ENCODE data around the gene PCCA. TPM values are rescaled to one million over a fixed set of nuclear protein-coding genes. Genes with fewer than 3 reads are reported as not detected.

Gene PCCA
- total RNA-seq, 1 experiment from 2014 or later = 39.9 TPM

GRCh38 chr13:100334214-100334613, 245.3 kb downstream of the PCCA start:
- Histone ChIP-seq H3K4me3 (ENCODE audit: low read depth, low read length) (no peak overlapping the region), H3K27me3 (replicated peaks; ENCODE audit: control insufficient read depth, insufficient read depth, low read length) (no peaks in the 10 kb centered on the region), H3K36me3 (ENCODE audit: control insufficient read depth, insufficient read depth, low read length) (peaks cover 1% of the 10 kb centered on the region; the same call in 1 of the 2 replicates), H3K9me3 (peaks cover 13% of the 10 kb centered on the region), H3K4me1 (no peaks in the 10 kb centered on the region)
- H3K4me1 Mint-ChIP-seq (ENCODE audit: low read depth, unreplicated experiment) = no peaks in the 10 kb centered on the region
- no peaks in the 10 kb centered on the region for H3K27me3 Mint-ChIP-seq (ENCODE audit: insufficient read depth, unreplicated experiment)
- peaks cover 17% of the 10 kb centered on the region for H3K36me3 Mint-ChIP-seq (ENCODE audit: insufficient read depth, unreplicated experiment)
- intact Hi-C loops (cut with micrococcal nuclease; ENCODE audit: unreplicated experiment) = no loop called here
- ChIA-PET POLR2A (no interaction called here), CTCF (no interaction called here)
- H3K9me3 Mint-ChIP-seq (ENCODE audit: unreplicated experiment) = peaks cover 26% of the 10 kb centered on the region
- no peak overlapping the region for H3K27ac Mint-ChIP-seq (ENCODE audit: unreplicated experiment)
- no peak for DNase-seq
- TF ChIP-seq CTCF (IDR thresholded peaks at IDR 0.05; ENCODE audit: insufficient read depth in 1 of 2, low read depth in 1 of 2, low read length in 1 of 2, severe bottlenecking in 1 of 2, unreplicated experiment in 1 of 2) = no peak
- H3K4me3 Mint-ChIP-seq (ENCODE audit: unreplicated experiment) = no peak overlapping the region
- no TSS peak for BruUV-seq (replicated peaks)

- Mint-ChIP-seq H3K9me3 (ENCODE audit: unreplicated experiment) (peaks cover 26% of the 10 kb centered on the region), H3K36me3 (ENCODE audit: insufficient read depth, unreplicated experiment) (peaks cover 14% of the 10 kb centered on the region), H3K27me3 (ENCODE audit: insufficient read depth, unreplicated experiment) (no peaks in the 10 kb centered on the region), H3K4me1 (ENCODE audit: low read depth, unreplicated experiment) (no peaks in the 10 kb centered on the region), H3K27ac (ENCODE audit: unreplicated experiment) (no peak overlapping the region), H3K4me3 (ENCODE audit: unreplicated experiment) (no peak overlapping the region)
- ChIA-PET POLR2A (no interaction called here), CTCF (no interaction called here)
- TF ChIP-seq CTCF (IDR thresholded peaks at IDR 0.05; ENCODE audit: insufficient read depth in 1 of 2, low read depth in 1 of 2, low read length in 1 of 2, severe bottlenecking in 1 of 2, unreplicated experiment in 1 of 2) = no peak
- Histone ChIP-seq H3K4me3 (ENCODE audit: low read depth, low read length) (no peak overlapping the region), H3K36me3 (ENCODE audit: control insufficient read depth, insufficient read depth, low read length) (no peaks in the 10 kb centered on the region), H3K4me1 (no peaks in the 10 kb centered on the region), H3K27me3 (replicated peaks; ENCODE audit: control insufficient read depth, insufficient read depth, low read length) (no peaks in the 10 kb centered on the region), H3K9me3 (peaks cover 13% of the 10 kb centered on the region)
- intact Hi-C loops (cut with micrococcal nuclease; ENCODE audit: unreplicated experiment) = no loop called here
- no peak for DNase-seq
- no TSS peak for BruUV-seq (replicated peaks)
Measured at GRCh38 chr13:100336795-100337516, 248.1 kb downstream of the PCCA start.

- no peaks in the 10 kb centered on the region for H3K4me1 ChIP-seq
- H3K4me1 Mint-ChIP-seq (ENCODE audit: low read depth, unreplicated experiment) = no peaks in the 10 kb centered on the region
- H3K27ac Mint-ChIP-seq (ENCODE audit: unreplicated experiment) = no peak overlapping the region
- peaks cover 13% of the 10 kb centered on the region for H3K9me3 ChIP-seq
- H3K4me3 Mint-ChIP-seq (ENCODE audit: unreplicated experiment) = no peak overlapping the region
- CTCF ChIA-PET = no interaction called here
- H3K36me3 Mint-ChIP-seq (ENCODE audit: insufficient read depth, unreplicated experiment) = peaks cover 14% of the 10 kb centered on the region
- DNase-seq = no peak
- POLR2A ChIA-PET = no interaction called here
- no TSS peak for BruUV-seq (replicated peaks)
- H3K4me3 ChIP-seq (ENCODE audit: low read depth, low read length) = no peak overlapping the region
- H3K9me3 Mint-ChIP-seq (ENCODE audit: unreplicated experiment) = peaks cover 22% of the 10 kb centered on the region
- intact Hi-C loops (cut with micrococcal nuclease; ENCODE audit: unreplicated experiment) = no loop called here
- H3K27me3 Mint-ChIP-seq (ENCODE audit: insufficient read depth, unreplicated experiment) = no peaks in the 10 kb centered on the region
- TF ChIP-seq CTCF (IDR thresholded peaks at IDR 0.05; ENCODE audit: insufficient read depth in 1 of 2, low read depth in 1 of 2, low read length in 1 of 2, severe bottlenecking in 1 of 2, unreplicated experiment in 1 of 2) = no peak
- no peaks in the 10 kb centered on the region for H3K27me3 ChIP-seq (replicated peaks; ENCODE audit: control insufficient read depth, insufficient read depth, low read length)
- H3K36me3 ChIP-seq (ENCODE audit: control insufficient read depth, insufficient read depth, low read length) = no peaks in the 10 kb centered on the region
Measured at GRCh38 chr13:100338275-100338674, 249.4 kb downstream of the PCCA start.
